GM19043 (cell line): Measurements from ENCODE around the gene FAF1.
A peak's percentile ranks its signal among the peaks of the same experiment; 100 is the strongest.

Experiments used
- ATAC-seq: cut with Tn5 transposase; IDR thresholded peaks from one replicate; pipeline ENCODE4 v1.9.1; 2021; ENCODE audit warnings: low read depth; ENCODE audit not compliant: unreplicated experiment

The FAF1 gene

DNA sequence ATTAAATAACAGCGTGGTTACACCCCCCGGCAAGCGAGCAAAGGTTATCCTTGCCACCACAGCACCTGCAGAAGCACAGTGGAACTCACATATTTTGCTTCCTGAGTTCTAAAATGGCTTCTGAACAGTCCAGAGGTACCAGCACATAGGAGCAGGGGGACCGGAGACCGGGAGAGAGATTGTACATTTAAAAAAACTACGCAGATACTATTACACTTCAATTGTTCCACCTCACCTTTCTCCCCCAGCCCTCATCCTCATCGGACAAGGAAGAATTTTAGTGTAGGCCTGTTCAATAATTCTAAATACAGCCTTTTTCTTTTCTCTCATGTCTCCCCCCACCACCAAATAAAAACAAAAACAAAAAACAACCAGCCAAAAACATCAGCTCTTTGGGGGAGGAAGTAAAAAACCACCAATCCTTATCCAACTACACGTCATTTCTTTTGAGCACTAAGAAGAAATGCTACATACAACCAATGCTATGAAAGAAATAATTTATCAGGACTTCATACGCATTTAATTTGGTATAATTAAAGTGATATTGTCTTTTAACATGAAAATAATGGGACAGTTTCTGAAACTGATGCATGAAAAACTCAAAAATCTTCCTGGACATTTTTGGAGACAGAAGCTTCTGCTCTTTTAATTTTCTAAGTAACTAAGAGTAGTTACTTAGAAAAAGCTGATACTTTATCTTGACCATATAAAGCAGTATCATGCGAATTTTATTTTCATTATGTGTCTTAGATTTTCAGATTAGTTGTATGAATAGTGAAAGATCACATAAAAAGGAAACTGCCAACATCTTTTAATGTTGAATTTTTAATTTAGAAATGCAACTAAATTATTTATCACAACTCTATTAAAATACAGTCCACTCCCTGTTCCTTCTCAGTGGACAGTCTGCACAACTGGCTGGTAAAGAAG lies 19.1 kb upstream of the FAF1 start:
- ATAC-seq, result no peak

DNA sequence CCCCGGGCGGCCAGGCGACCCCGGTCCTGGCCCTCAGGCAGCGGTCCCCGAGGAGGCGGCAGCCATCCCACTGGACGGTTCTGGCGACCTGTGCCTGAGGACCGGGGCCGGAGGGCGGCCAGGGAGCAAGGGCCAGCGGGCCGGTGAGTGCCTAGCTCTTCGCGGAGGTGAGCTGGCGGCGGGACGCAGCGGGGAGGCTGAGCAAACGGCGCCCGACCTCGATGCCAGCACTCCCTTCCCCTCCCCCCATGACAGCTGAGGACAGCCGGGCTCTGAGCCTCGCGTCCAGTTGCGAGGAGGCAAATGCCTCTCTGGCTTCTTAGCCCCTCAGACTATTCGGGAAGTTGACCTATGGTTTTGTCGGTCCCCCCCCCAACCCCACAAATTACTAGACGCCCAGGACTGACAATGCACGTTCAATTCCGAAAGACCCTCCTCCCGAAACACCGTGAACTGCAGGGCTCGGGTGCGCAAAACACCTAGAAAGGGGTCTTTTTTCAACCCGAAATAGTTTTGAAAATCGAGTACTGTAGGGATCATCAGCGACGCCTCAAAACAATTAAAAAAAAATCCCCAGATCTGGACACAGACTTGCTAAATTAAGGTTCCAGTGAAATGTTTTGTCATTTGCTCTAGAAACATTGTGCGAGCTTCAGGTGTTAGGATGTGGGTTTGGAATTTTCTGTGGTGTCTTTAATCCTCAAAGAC lies 18.2 kb upstream of the FAF1 start:
- peak; percentile 35 for ATAC-seq

DNA sequence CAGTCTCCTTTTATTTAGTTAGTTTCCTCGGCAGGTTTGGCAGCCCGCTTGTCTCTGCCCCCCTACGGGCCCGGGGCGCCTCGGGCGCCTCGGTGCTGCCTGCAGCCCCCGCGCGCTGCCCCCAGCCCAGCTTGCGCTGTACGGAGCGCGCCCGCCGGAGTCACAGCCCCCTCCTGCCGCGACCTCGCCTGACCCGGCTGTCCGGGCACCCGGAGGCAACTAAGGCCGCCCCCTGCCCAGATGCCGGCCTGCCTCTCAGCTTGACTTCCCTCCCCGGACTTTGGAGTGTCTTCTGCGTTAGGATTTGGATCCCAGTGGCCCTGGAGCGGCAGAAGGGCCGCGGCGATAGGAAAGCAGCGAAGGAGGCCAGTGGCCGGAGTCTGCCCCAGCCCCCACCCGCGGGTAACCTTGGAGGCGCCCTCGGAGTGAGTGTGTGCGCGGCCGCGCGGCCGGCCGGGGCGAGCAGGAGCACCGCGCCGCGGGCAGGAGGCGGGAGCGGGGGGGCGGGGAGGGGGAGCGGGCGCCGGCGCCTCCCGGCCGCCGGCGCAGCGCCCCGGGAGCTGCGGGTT lies 17.6 kb upstream of the FAF1 start:
- peak; percentile 35 for ATAC-seq

DNA sequence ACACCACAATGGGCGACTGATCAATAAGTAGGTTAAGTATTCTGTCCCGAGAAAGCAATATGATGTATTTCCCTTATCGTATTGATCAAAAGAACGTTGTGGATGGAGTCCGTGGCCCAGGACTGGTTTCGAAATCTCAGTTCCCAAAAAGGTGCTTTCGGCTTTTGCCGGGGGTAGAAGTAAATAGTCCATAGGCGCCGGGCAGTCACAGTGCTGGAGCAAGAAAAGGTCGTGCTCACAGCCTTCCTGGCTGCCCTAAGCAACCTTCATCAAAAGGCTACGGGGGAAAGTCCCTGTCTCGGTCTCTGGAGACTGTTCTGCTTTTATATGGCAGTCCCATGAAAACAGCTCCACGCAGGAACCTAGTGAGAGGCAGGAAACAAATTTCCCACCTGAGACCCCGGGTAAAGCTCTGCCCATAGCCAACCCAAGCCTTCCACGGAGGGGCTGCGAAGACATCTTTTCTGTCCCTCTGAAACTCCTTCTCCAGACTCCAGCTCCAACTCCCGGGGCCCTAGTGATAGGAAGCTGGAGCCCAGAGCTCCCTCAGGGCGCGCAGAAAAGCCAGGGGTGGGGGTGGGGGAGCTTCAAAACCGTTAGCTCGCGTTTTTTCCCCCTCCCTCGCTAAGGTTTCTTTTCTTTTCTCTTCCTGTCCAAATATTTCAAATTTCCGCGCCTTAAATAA lies 17.0 kb upstream of the FAF1 start:
- ATAC-seq, result peak; percentile 55

DNA sequence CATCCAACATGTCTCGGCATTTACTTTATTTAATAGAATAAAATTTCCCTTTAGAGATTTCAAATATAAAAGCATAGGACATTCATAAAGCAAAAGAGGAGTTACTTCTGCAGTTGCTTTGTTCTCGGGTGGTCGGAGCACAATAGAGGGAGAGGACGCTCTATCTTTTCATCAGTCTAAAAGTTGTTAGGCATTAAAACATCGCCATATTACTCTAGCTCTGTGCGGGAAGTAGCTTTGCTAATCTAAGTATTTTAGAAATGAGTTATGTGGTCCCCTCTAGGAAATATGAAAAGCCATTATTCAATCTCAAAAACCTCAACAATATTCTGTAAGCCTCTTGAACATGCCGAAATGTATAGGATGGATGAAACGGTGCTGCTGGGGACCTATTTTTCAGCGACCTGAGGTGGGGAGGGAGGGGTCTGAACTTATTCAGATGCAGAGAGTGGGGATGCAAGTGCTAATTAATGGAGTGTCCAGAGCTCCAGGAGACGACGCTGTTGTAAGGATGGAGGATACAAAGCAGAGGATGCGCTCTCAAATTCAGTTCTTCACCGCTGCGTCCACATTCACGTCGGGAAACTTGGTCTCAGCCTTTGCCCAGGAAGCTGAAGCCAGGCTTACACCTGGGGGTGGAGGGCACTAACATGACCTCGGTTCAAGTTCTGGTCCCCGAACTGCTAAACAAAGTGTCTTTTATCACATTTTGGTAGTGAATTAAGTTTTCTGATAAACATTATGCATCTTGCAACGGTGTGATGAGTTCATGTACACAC lies 16.2 kb upstream of the FAF1 start:
- ATAC-seq, result no peak

DNA sequence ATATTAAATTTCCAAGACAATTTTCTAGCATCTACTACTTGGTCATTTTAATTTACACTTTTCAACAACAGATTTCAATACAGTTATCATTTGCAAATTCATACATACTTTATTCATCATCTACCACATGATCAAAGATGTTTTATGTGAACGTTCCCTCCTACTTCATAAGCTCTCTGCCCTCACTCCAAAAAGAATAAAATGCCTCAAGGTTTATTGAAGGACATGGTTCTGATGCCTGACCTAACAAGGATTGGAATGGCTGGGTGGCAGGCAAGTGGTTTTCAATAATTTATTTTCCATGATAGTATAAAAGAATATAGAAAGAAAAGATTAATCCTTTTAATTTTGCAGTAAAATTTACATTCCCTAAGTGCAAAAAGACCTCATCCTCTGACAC lies 15.4 kb upstream of the FAF1 start:
- no peak for ATAC-seq

DNA sequence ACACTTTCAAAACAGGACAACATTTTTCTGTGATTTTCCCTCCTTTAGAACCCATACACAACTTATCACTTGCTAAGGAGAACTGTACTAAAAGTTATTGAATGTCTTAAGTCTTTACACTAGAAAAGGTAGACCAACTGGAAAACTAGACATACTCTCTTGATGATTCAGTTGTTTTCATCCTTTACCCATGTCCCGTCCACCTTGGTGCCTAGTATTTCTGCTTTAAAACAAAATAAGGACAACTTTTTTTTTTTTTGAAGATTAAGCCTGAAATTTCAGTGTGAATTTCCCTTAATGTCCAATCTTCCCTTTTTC lies 14.5 kb upstream of the FAF1 start:
- ATAC-seq, result no peak

DNA sequence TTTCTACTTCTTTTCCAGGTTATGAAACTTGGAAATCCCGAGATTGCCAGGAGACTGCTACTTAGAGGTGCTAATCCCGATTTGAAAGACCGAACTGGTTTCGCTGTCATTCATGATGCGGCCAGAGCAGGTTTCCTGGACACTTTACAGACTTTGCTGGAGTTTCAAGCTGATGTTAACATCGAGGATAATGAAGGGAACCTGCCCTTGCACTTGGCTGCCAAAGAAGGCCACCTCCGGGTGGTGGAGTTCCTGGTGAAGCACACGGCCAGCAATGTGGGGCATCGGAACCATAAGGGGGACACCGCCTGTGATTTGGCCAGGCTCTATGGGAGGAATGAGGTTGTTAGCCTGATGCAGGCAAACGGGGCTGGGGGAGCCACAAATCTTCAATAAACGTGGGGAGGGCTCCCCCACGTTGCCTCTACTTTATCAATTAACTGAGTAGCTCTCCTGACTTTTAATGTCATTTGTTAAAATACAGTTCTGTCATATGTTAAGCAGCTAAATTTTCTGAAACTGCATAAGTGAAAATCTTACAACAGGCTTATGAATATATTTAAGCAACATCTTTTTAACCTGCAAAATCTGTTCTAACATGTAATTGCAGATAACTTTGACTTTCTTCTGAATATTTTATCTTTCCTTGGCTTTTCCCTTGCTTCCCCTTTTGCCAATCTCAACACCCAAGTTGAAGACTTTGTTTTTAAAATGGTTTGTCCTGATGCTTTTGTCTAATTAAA lies 14.0 kb upstream of the FAF1 start:
- no peak for ATAC-seq

DNA sequence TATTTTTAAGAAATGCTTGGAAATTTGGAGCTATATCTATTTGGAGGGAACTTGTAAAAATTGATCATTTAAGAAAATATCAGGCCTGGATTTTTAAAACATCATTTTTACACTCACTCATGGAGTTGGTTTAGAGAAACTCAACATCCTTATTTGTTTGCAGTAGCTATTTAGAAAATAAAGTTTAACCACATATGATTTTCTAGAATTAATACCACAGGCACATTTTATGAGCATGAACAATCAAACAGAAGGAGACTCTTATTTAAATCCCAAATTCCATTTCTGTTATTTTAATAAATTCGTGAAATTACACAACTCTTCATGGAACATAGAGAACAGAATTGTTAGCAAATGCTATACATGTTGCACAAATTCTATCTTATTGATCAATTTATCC lies 13.2 kb upstream of the FAF1 start:
- ATAC-seq, result no peak

DNA sequence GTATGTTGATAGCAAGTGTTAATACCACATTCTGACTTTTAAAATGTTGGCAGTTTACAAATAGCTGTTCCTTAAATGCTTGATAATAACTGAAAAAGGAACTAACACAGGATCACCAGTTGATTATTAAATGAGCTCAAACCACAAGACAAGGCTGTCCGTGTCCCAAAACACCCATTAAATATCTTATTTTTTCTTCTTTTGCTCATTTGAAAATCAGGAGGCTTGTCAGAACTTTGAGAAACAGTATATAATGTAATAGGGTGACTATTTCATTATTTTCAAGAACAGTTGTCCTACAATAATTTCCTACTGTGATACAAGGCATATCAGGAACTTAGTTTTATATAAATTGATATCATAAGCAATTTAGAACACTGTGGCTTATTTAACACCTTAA lies 12.7 kb upstream of the FAF1 start:
- ATAC-seq, result no peak

DNA sequence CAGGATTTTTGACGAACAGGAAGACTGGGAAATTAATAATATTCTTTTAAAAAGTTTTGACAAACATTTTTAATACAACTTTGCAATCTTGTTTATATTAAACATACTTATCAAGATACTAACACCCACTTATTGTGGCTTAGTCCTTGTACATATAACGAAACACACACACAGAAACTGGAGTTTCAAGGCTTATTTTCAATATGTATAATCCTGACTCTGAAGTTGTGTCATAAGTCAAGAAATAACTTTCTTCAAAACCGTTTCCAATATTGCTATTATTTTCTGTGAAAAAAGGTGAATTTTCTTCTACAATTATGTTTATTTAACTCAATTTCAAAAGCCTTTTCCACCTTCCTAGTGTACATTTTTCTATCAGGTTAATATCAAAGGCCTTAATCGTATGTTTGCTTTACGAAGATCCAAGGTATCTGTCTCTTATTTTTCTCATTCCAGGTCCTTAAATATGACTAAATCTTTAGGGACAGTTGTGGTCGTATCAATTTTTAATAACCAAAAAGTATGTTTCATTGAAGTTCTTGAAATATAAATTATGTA lies 11.8 kb upstream of the FAF1 start:
- no peak for ATAC-seq

DNA sequence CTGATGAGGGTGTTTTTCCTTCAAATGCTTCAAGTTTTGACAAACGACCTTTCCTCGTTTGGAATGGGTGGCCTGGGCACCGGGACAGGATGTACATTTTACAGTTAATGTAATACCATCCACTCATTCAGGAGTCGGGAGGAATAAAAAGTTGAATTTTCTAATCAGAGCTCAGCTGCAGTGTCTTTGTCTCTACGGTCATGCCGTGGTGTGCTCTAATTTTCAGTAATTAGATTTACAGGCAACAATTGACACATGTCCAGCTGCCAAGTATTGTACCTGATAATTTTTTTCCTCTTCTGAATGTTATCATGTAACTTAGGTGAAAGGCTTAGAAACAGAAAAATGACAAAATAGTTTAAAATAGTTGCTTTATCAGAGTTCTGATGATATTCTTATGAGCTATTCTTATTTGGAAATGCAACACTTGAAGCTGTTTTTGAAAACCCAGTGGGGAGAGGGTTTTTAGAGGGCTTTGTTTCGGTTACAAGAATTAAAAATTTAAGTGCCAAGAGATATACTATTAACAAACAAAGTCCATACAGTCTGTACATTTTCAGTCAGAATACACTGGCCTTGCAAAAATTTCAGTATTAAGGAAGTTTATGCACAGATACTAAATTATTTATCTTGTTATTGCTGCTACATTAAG lies 11.0 kb upstream of the FAF1 start:
- ATAC-seq, result no peak

DNA sequence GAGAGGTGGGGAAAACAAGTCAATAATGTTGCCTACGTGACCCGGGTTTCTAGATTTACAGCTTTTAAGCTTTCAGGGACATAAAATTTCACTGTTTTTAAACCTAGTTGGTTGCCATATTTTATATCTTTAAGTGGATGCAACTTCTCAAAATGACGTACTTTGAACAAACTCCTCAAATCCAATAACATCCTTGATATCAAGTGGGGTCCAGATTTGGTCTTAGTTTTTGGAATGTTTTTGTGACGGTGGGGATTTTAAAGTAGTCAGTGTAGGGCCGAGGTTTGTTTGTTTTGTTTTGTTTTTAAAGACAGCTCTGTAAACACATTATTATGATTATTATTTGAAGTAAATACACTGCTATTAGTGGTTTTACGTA lies 10.4 kb upstream of the FAF1 start:
- no peak for ATAC-seq

DNA sequence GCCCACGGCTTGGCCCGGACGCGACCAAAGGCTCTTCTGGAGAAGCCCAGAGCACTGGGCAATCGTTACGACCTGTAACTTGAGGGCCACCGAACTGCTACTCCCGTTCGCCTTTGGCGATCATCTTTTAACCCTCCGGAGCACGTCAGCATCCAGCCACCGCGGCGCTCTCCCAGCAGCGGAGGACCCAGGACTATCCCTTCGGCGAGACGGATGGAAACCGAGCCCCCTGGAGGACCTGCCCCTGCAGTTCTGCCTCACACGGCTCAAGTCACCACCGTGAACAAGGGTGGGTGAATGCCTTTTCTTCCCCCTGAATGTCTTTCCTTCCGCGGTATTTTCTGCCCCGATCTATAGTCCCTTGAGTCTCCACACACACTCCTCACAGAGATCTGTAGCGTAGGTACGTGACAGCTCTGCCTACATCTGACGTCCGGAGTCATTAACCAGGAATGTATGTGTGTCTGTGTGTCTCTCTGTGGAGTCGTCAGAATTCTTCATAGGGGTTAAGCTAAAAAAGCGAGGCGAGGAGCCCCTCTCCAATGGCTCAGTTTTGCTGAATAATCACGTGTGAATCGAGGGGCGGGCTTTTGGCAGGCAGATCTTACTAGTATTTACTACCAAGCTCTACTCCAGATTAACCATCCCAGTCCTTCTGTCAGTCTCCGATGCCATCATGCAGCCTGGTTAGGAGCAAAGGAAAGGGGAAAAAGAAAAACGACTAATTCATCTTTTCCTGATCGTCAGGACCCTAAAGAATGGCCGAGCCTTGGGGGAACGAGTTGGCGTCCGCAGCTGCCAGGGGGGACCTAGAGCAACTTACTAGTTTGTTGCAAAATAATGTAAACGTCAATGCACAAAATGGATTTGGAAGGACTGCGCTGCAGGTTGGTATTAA lies 9.8 kb upstream of the FAF1 start, which contains the start of gene CDKN2C:
Gene CDKN2C (plus strand): TSS at position 635 of the 898 bp plus-strand sequence. CDS start 124 bp downstream, at position 759.
- ATAC-seq, result no peak

DNA sequence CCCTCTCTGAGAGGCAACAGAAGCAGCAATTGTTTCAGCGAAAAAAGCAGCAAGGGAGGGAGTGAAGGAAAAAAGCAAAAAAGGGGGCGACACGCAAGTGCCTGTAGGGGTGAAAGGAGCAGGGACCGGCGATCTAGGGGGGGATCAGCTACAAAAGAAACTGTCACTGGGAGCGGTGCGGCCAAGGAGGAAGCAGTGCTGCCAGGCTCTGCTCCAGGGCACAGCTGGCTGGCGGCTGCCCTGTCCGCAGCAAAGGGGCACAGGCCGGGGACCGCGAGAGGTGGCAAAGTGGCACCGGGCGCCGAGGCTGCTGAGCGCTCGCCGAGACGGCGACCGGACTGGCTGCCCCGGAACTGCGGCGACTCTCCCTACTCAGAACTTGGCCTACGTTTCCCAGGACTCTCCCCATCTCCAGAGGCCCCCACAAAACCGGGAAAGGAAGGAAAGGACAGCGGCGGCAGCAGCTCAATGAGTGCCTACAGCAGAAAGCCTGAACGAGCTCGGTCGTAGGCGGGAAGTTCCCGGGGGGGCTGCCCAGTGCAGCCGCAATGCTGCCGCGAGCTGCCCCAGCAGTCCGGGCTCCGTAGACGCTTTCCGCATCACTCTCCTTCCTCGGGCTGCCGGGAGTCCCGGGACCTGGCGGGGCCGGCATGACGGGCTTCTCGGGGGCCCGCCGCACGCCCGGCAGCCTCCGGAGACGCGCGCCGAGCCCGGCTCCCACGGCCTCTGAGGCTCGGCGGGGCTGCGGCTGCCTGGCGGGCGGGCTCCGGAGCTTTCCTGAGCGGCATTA lies 8.9 kb upstream of the FAF1 start:
- ATAC-seq, result peak; percentile 6

DNA sequence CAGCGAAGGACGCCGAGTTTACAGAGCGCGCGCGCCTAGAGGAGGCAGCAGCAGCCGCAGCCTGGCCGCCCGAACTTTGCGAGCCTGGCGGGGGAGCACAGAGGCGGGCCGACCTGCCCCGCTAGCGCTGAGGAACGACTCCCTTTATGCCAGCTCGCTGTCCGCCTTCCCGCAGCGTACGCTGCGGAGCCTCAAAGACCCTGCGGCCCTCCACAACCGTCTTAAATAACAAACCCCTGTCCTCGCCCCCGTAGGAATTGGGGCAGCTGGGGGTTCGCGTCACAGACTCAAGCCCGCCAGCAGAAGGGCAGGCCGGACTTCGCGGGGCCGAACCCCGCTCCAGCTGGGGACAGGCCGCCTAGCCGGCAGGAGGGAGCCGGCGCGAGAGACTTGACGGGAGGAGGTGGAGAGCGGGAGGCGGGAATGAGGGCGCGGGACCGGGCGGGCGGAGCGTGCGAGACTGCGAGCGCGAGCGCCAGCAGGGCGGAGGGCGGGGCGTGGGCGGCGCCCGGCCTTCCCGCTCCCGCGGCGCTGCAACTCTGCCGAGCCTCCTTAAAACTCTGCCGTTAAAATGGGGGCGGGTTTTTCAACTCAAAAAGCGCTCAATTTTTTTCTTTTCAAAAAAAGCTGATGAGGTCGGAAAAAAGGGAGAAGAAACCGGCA lies 8.2 kb upstream of the FAF1 start:
- peak; percentile 55 for ATAC-seq
